Measurements from ENCODE around the gene EOLA1. TPM values are rescaled to one million over a fixed set of nuclear protein-coding genes. Genes with fewer than 3 reads are reported as not detected.
"Not testable (repeated sequence)": the region's sequence is repeated elsewhere in the genome, so short reads cannot be mapped to it uniquely, and the experiment has no call there.

EOLA1 gene
- polyA plus RNA-seq, 1 donor from 2014 or later: 31.1 TPM

- Histone ChIP-seq H3K9me2 (ENCODE audit: insufficient read depth, low read length) (no peaks in the 10 kb centered on the region), H3K36me3 (ENCODE audit: insufficient read depth, low read length) (no peaks in the 10 kb centered on the region), H3K9me3 (ENCODE audit: low read length) (no peaks in the 10 kb centered on the region), H3K27me3 (ENCODE audit: insufficient read depth, low read depth, low read length) (no peaks in the 10 kb centered on the region), H3F3A (ENCODE audit: insufficient read depth, low read length, poor library complexity, severe bottlenecking) (no peaks in the 10 kb centered on the region), H4K20me1 (ENCODE audit: insufficient read depth) (no peaks in the 10 kb centered on the region), H2AFZ (ENCODE audit: low read depth, low read length) (no peak overlapping the region), H3K79me2 (replicated peaks; ENCODE audit: insufficient read depth, low read length) (no peaks in the 10 kb centered on the region), H3K27ac (ENCODE audit: low read length) (no peak overlapping the region), H3K4me2 (ENCODE audit: low read length) (no peak overlapping the region), H3K4me3 (ENCODE audit: low read length) (no peak overlapping the region), H3K9ac (ENCODE audit: low read length) (no peak overlapping the region)
- TF ChIP-seq REST (IDR thresholded peaks at IDR 0.05; ENCODE audit: borderline replicate concordance) (no peak), SMC3 (conservative IDR thresholded peaks at IDR 0.05; ENCODE audit: poor library complexity) (no peak), EZH2 (IDR thresholded peaks at IDR 0.05; ENCODE audit: borderline replicate concordance, insufficient read depth, low read length, poor library complexity, severe bottlenecking) (no peak), TAF1 (IDR thresholded peaks at IDR 0.05; ENCODE audit: low read depth) (no peak), MXI1 (conservative IDR thresholded peaks at IDR 0.05; ENCODE audit: poor library complexity, severe bottlenecking) (no peak), RAD21 (conservative IDR thresholded peaks at IDR 0.05) (no peak), POLR2AphosphoS5 (IDR thresholded peaks at IDR 0.05) (no peak), EP300 (conservative IDR thresholded peaks at IDR 0.05; ENCODE audit: poor library complexity, severe bottlenecking) (no peak)
- TF ChIP-seq, protein P1, sequence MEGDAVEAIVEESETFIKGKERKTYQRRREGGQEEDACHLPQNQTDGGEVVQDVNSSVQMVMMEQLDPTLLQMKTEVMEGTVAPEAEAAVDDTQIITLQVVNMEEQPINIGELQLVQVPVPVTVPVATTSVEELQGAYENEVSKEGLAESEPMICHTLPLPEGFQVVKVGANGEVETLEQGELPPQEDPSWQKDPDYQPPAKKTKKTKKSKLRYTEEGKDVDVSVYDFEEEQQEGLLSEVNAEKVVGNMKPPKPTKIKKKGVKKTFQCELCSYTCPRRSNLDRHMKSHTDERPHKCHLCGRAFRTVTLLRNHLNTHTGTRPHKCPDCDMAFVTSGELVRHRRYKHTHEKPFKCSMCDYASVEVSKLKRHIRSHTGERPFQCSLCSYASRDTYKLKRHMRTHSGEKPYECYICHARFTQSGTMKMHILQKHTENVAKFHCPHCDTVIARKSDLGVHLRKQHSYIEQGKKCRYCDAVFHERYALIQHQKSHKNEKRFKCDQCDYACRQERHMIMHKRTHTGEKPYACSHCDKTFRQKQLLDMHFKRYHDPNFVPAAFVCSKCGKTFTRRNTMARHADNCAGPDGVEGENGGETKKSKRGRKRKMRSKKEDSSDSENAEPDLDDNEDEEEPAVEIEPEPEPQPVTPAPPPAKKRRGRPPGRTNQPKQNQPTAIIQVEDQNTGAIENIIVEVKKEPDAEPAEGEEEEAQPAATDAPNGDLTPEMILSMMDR (IDR thresholded peaks at IDR 0.05; ENCODE audit: poor library complexity, severe bottlenecking): no peak
Observed at GRCh38 chrX:149522916-149523315, 17.9 kb upstream of the EOLA1 start.

GRCh38 chrX:149525389-149525788 is 15.4 kb upstream of the EOLA1 start:
- H3K9me2 ChIP-seq (ENCODE audit: insufficient read depth, low read length); H3K4me3 ChIP-seq (ENCODE audit: low read length); H3F3A ChIP-seq (ENCODE audit: insufficient read depth, low read length, poor library complexity, severe bottlenecking); H3K79me2 ChIP-seq (replicated peaks; ENCODE audit: insufficient read depth, low read length); H3K9ac ChIP-seq (ENCODE audit: low read length); H3K4me2 ChIP-seq (ENCODE audit: low read length); H4K20me1 ChIP-seq (ENCODE audit: insufficient read depth); H3K9me3 ChIP-seq (ENCODE audit: low read length); H3K27me3 ChIP-seq (ENCODE audit: insufficient read depth, low read depth, low read length); H2AFZ ChIP-seq (ENCODE audit: low read depth, low read length); H3K36me3 ChIP-seq (ENCODE audit: insufficient read depth, low read length); H3K27ac ChIP-seq (ENCODE audit: low read length): not testable (repeated sequence)

DNA sequence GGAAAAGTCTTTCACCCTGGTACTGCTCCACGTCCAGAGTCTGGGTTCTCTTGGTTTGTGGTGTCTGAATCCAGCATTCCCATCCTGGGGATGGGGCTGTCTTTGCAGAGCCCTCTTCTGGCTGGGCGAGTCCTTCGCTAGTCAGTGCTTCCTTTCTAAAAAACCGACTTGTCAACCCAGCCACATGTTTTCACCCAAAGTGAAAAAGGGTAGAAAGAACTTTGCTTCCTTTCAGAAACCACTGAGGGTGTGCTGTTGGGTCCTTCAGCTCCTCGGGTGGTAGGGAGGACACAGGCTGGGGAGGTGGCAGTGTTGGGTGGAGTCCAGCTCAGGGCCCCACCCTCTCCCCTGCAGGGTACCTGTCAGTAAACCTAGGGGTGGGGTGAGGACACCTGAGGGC is 14.9 kb upstream of the EOLA1 start:
- not testable (repeated sequence) for H3K9ac ChIP-seq (ENCODE audit: low read length); H3K79me2 ChIP-seq (replicated peaks; ENCODE audit: insufficient read depth, low read length); H3F3A ChIP-seq (ENCODE audit: insufficient read depth, low read length, poor library complexity, severe bottlenecking); H3K27me3 ChIP-seq (ENCODE audit: insufficient read depth, low read depth, low read length); H3K27ac ChIP-seq (ENCODE audit: low read length); H3K9me3 ChIP-seq (ENCODE audit: low read length); H3K36me3 ChIP-seq (ENCODE audit: insufficient read depth, low read length); H2AFZ ChIP-seq (ENCODE audit: low read depth, low read length); H3K4me2 ChIP-seq (ENCODE audit: low read length); H3K9me2 ChIP-seq (ENCODE audit: insufficient read depth, low read length); H4K20me1 ChIP-seq (ENCODE audit: insufficient read depth); H3K4me3 ChIP-seq (ENCODE audit: low read length)

DNA sequence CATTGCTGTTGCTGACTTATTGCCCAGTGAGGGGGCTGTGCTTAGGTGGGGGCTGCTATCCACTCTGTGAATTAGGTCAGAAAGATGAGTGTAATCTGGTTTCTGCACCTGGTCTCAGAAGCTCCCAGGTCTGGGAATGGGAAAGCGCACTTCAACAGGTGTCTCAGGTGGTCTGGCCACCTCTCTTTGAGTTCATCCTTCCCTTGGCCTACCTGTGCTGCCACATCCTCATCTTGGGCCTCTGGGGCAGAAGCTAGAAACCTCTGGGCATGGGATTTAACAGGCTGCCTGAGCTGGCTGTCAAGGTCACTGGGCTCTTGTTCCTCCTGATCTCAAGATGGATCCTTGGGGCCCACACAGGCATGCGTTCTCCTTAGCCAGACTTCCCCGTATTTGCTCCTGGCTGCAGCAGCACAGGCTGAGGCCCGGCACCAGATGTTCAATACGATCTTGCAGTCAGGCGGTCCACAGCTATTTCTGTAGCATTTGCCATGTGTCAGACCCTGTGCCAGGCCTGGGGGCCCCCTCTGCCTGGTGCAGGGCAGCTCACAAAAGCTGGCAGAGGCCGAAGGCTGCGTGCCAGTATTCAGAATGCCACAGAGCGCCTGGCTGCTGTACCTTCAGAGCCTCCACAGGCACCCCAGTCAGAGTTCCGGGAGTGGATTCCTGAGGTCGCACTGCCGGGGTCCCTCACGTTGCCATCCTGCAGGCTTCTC is 14.3 kb upstream of the EOLA1 start:
- not testable (repeated sequence) for H3K4me3 ChIP-seq (ENCODE audit: low read length); H3K9me3 ChIP-seq (ENCODE audit: low read length); H2AFZ ChIP-seq (ENCODE audit: low read depth, low read length); H3K4me2 ChIP-seq (ENCODE audit: low read length); H4K20me1 ChIP-seq (ENCODE audit: insufficient read depth); H3F3A ChIP-seq (ENCODE audit: insufficient read depth, low read length, poor library complexity, severe bottlenecking); H3K9me2 ChIP-seq (ENCODE audit: insufficient read depth, low read length); H3K27ac ChIP-seq (ENCODE audit: low read length); H3K79me2 ChIP-seq (replicated peaks; ENCODE audit: insufficient read depth, low read length); H3K36me3 ChIP-seq (ENCODE audit: insufficient read depth, low read length); H3K27me3 ChIP-seq (ENCODE audit: insufficient read depth, low read depth, low read length); H3K9ac ChIP-seq (ENCODE audit: low read length)

Measured in neural cell (in vitro differentiated cells).